SU-DHL-6 (cell line): Measurements from ENCODE around the gene PROSER3.

ENCODE experiments used
- EZH2phosphoT487 ChIP-seq: fragments of 200-600 bp; sonication (generic), shearing (Covaris generic); conservative IDR thresholded peaks from 2 replicates; pipeline ENCODE4 v1.6.1; 2018; ENCODE audit warnings: mild to moderate bottlenecking, antibody characterized with exemption, low read length, moderate library complexity, mixed read lengths
- TF ChIP-seq, protein P1 (sequence below): fragments of 200-600 bp; sonication (generic); IDR thresholded peaks from one replicate; pipeline ENCODE4 v1.5.1; 2017; ENCODE audit warnings: antibody characterized with exemption, mild to moderate bottlenecking, low read length, moderate library complexity; ENCODE audit not compliant: insufficient read depth, poor library complexity, severe bottlenecking

DNA sequence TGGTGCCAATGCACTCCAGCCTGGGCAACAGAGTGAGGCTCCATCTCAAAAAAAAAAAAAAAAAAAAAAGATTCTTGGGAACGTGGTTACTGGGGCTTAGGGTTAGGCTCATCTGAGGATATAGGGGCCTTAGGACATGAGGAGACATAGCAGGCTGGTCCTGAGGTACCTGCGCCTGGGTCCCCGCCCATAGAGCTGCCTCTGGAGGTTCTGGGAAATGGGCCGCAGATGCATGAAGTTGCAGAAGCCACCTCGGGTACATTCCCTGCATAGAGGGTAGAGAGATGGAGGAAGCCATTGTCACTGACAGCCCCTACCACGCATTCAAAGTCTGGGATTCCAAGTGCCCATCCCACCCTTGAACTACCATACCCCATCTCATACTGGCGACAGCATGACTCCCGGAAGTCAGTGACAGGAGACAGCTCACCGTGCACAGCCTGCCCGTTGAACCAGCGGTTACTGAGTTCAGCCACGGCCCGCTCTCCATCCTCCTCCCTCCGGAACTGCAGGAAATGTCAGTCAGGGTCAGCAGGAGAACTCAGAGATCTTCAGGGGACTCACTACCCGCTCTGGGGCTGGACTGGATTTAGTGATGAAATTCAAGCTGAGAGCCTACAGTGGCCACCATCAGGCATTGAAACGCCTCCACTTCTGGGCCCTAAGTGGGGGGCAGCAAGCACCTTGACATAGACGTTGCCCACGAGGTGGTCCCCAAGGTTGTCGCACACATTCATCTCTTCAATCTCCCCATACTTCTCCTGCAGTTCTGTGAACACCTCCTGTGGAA lies 14.1 kb upstream of the PROSER3 start:
- TF ChIP-seq, protein P1, sequence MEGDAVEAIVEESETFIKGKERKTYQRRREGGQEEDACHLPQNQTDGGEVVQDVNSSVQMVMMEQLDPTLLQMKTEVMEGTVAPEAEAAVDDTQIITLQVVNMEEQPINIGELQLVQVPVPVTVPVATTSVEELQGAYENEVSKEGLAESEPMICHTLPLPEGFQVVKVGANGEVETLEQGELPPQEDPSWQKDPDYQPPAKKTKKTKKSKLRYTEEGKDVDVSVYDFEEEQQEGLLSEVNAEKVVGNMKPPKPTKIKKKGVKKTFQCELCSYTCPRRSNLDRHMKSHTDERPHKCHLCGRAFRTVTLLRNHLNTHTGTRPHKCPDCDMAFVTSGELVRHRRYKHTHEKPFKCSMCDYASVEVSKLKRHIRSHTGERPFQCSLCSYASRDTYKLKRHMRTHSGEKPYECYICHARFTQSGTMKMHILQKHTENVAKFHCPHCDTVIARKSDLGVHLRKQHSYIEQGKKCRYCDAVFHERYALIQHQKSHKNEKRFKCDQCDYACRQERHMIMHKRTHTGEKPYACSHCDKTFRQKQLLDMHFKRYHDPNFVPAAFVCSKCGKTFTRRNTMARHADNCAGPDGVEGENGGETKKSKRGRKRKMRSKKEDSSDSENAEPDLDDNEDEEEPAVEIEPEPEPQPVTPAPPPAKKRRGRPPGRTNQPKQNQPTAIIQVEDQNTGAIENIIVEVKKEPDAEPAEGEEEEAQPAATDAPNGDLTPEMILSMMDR, result no peak
- no peak for TF ChIP-seq EZH2phosphoT487
